Bronchial epithelial cell (primary cell): ENCODE data around the gene ACTG2. TPM values are rescaled to one million over a fixed set of nuclear protein-coding genes. Genes with fewer than 3 reads are reported as not detected.

Source experiments
- DNase-seq: peaks from one replicate; pipeline ENCODE4 v3.0.0-alpha.2; 2010; ENCODE audit warnings: low read depth
- FAIRE-seq: peaks from 2 replicates; lab custom pipeline; 2011; peaks lifted over from hg19 to GRCh38; lab: Jason Lieb, UNC
- H3K27me3 ChIP-seq: 2 replicates; pipeline ENCODE4 v1.5.1; 2011; ENCODE audit warnings: low read length; ENCODE audit not compliant: control insufficient read depth, insufficient read depth
- H3K36me3 ChIP-seq: 2 replicates; pipeline ENCODE4 v1.5.1; 2011; ENCODE audit warnings: low read length; ENCODE audit not compliant: control insufficient read depth, insufficient read depth
- H3K4me3 ChIP-seq: 2 replicates; pipeline ENCODE4 v1.5.1; 2011; ENCODE audit warnings: mild to moderate bottlenecking, low read depth, low read length, control low read depth
- total RNA-seq: library from RNA; depleted of rRNA; stranded (reverse); fragments of >200 nt; gene quantifications from 2 replicates; pipeline ENCODE4 v1.2.1, GENCODE V29; 2014
- TF ChIP-seq, protein P1 (sequence below): IDR thresholded peaks from 2 replicates; pipeline ENCODE4 v1.5.1; 2011; ENCODE audit warnings: mild to moderate bottlenecking, moderate library complexity, low read length, control low read depth, inconsistent platforms; ENCODE audit not compliant: insufficient read depth, severe bottlenecking

ACTG2 gene
- total RNA-seq, 1 donor from 2014 or later: not detected

DNA sequence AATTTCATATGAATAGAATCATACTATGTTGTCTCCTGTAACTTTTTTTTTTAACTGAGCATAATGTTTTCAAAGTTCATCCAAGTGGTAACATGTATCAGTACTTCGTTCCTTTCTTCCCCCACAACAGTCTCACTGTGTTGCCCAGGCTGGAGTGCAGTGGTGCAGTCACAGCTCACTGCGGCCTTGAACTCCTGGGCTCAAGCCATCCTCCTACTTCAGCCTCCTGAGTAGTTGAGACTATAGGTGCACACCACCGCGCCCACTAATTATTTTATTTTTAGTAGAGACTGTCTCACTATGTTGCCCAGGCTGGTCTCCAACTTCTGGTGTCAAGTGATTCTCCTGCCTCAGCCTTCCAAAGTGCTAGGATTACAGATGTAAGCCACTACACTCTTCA is 68.5 kb downstream of the ACTG2 start:
- no peak for FAIRE-seq
- TF ChIP-seq, protein P1, sequence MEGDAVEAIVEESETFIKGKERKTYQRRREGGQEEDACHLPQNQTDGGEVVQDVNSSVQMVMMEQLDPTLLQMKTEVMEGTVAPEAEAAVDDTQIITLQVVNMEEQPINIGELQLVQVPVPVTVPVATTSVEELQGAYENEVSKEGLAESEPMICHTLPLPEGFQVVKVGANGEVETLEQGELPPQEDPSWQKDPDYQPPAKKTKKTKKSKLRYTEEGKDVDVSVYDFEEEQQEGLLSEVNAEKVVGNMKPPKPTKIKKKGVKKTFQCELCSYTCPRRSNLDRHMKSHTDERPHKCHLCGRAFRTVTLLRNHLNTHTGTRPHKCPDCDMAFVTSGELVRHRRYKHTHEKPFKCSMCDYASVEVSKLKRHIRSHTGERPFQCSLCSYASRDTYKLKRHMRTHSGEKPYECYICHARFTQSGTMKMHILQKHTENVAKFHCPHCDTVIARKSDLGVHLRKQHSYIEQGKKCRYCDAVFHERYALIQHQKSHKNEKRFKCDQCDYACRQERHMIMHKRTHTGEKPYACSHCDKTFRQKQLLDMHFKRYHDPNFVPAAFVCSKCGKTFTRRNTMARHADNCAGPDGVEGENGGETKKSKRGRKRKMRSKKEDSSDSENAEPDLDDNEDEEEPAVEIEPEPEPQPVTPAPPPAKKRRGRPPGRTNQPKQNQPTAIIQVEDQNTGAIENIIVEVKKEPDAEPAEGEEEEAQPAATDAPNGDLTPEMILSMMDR: no peak
- Histone ChIP-seq H3K4me3 (no peak overlapping the region), H3K27me3 (no peaks in the 10 kb centered on the region), H3K36me3 (peaks cover 9% of the 10 kb centered on the region)
- DNase-seq: no peak

DNA sequence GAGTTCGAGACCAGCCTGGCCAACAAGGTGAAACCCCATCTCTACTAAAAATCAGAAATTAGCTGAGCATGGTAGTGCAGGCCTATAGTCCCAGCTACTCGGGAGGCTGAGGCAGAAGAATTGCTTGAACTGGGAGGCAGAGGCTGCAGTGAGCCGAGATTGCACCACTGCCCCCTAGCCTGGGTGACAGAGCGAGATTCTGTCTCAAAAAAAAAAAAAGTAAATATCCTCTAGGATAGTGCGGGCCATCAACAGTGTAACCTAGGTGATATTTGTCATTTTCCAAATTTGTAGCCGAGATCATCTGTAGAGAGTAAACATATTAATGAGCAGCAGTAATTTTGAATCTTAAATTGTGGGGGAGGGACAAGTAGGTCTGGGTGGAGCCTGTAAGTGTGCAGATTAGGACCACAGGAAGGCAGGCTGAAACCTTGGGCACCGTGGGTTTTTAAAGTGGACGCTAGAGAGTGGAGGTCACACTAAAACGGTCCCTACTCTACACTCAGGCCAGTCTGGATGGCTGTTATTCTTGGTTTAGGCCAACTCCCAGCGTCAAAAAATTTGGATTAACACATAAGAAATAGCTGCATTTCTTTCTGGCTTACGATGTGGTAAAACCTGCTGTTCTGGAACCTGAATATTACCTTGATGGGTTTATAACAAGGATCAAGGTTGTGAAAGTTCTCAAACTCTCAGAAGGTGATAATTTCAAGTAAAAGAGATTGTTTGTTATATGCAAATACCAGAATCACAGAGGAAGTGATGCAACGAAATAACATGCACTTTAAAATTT is 69.2 kb downstream of the ACTG2 start:
- Histone ChIP-seq H3K36me3 (peaks cover 7% of the 10 kb centered on the region), H3K4me3 (no peak overlapping the region), H3K27me3 (no peaks in the 10 kb centered on the region)
- TF ChIP-seq, protein P1: no peak
- FAIRE-seq (no peak), DNase-seq (no peak)

DNA sequence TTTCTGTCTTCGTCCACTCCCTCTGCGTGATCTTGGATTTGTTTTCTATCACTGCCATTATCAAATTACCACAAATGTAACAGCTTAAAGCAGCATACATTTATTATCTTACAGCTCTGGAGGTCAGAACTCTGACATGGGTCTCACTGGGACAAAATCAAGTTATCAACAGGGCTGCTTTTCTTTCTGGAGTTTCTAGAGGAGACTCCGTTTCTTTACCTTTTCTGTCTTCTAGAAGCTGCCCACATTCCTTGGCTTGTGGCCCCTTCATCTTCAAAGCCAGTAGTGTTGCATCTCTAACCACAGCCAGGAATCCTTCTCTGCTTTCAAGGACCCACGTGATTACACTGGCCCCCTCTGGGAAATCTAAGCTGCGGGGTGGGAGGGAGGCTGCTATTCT is 70.0 kb downstream of the ACTG2 start:
- H3K27me3 ChIP-seq: no peaks in the 10 kb centered on the region
- DNase-seq: no peak
- TF ChIP-seq, protein P1: no peak
- no peak overlapping the region for H3K4me3 ChIP-seq
- no peak for FAIRE-seq
- H3K36me3 ChIP-seq: peaks cover 7% of the 10 kb centered on the region

DNA sequence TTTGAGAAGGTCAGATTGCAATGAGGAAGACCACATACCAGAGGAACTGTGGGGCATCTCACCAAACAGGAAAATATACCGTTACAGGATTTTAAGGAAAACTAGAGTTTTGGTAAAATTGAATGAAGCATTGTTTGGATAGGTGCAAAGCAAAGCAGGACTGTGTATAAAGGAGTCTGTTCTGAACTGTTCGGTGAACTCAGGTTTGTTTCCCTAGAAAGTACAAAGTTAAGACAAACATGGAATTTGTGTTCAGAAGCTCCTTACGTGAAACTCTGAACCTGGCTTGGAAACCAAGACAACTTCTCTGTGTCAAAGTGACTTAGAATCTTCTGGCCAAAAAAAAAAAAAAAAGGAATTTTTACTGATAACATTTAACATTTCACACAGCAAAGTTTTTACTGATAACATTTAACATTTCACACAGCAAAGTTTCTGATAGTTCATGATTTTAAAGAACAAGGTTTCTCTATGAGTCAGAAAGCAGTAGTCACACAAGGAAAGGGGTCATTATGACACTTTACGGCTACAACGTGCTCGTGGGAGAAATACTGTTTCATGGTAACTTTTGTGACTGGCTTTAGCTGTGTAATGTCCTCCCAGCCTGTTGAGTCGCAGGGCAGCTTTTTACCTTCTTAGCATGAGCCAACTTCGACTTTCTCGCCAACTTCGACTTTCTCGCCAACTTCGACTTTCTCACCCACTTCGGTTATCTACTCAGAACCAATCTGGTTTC is 70.7 kb downstream of the ACTG2 start:
- DNase-seq: no peak
- FAIRE-seq: no peak
- Histone ChIP-seq H3K36me3 (peaks cover 3% of the 10 kb centered on the region), H3K4me3 (no peak overlapping the region), H3K27me3 (no peaks in the 10 kb centered on the region)
- TF ChIP-seq, protein P1: no peak

DNA sequence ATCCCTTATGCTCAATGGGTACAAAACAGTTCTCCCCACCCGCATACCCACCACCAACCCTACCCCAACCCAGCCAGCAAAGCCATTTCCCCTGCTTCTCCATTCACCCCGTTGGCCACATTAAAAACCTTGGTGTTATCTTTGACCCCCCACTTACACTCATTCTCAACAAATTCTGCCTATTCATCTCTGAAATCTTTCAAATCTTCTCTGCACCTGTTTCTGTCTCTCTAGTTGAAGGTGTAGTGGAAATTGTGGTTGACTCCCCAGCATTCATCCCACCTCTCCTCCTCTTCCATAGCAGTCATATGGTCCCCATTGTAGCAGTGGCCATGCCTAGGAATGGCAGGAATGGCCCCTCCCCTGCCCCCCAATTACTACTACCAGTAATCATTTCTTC is 71.4 kb downstream of the ACTG2 start:
- Histone ChIP-seq H3K27me3 (no peaks in the 10 kb centered on the region), H3K36me3 (peaks cover 1% of the 10 kb centered on the region), H3K4me3 (no peak overlapping the region)
- DNase-seq (no peak), FAIRE-seq (no peak)
- TF ChIP-seq, protein P1: no peak
